ENCODE results near the gene AGO1.
"Not testable (repeated sequence)": the region's sequence is repeated elsewhere in the genome, so short reads cannot be mapped to it uniquely, and the experiment has no call there.

GRCh38 chr1:35869245-35869950 lies 13.6 kb upstream of the AGO1 start:
- TF ChIP-seq POLR2AphosphoS5, CTCF, EP300, POLR2A (IDR thresholded peaks at IDR 0.05): not testable (repeated sequence)
